ENCODE data around the gene USPL1. TPM values are rescaled to one million over a fixed set of nuclear protein-coding genes. Genes with fewer than 3 reads are reported as not detected.

USPL1 gene
- polyA plus RNA-seq, 1 donor from 2014 or later: 60.1 TPM

DNA sequence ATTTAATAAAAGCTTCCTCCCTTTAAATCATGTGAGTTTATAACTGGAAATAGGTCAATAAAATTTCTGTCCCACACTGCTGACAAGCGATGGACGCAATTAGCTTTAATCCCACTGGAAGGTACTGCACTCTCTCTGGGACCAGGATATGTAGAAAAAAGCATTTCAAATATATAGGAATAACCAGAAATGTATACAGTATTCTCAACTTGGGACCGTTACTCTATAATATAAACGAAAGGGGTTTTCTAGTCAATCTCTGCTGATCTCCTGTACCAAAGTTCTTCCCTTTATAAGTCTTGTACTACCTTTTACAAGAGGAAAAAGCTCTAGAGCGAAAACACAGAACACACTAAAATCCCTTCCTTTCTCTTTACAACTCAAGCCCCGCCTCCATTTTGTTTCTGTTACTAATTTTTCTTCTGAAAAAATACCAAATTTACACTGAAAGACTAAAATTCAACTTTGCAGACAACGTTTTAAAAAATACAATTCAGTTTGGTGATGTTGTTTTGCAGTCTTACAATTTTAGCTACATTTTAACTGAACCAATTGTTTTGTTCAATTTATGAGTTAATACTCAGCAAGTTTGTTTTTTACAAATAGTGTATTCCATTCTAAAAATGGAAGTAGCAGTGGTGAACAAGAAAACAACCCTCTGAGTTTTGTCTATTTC lies 1.7 kb upstream of the USPL1 start:
- Histone ChIP-seq H3F3A (ENCODE audit: insufficient read depth, low read length, poor library complexity, severe bottlenecking) (no peaks in the 10 kb centered on the region), H3K27ac (ENCODE audit: low read length) (peak overlapping the region; percentile 95), H3K27me3 (ENCODE audit: insufficient read depth, low read depth, low read length) (no peaks in the 10 kb centered on the region), H3K79me2 (replicated peaks; ENCODE audit: insufficient read depth, low read length) (peaks cover 60% of the 10 kb centered on the region), H2AFZ (ENCODE audit: low read depth, low read length) (no peak overlapping the region), H3K4me3 (ENCODE audit: low read length) (peak overlapping the region; percentile 83), H3K9ac (ENCODE audit: low read length) (peak overlapping the region; percentile 86), H3K9me2 (ENCODE audit: insufficient read depth, low read length) (no peaks in the 10 kb centered on the region), H4K20me1 (ENCODE audit: insufficient read depth) (no peaks in the 10 kb centered on the region), H3K36me3 (ENCODE audit: insufficient read depth, low read length) (no peaks in the 10 kb centered on the region), H3K9me3 (ENCODE audit: low read length) (no peaks in the 10 kb centered on the region), H3K4me2 (ENCODE audit: low read length) (peak overlapping the region; percentile 90)
- TF ChIP-seq POLR2AphosphoS5 (IDR thresholded peaks at IDR 0.05): no peak
- no peak for TF ChIP-seq RAD21 (conservative IDR thresholded peaks at IDR 0.05)
- no peak for TF ChIP-seq EZH2 (IDR thresholded peaks at IDR 0.05; ENCODE audit: borderline replicate concordance, insufficient read depth, low read length, poor library complexity, severe bottlenecking)
- TF ChIP-seq MXI1 (conservative IDR thresholded peaks at IDR 0.05; ENCODE audit: poor library complexity, severe bottlenecking): no peak
- TF ChIP-seq, protein P1, sequence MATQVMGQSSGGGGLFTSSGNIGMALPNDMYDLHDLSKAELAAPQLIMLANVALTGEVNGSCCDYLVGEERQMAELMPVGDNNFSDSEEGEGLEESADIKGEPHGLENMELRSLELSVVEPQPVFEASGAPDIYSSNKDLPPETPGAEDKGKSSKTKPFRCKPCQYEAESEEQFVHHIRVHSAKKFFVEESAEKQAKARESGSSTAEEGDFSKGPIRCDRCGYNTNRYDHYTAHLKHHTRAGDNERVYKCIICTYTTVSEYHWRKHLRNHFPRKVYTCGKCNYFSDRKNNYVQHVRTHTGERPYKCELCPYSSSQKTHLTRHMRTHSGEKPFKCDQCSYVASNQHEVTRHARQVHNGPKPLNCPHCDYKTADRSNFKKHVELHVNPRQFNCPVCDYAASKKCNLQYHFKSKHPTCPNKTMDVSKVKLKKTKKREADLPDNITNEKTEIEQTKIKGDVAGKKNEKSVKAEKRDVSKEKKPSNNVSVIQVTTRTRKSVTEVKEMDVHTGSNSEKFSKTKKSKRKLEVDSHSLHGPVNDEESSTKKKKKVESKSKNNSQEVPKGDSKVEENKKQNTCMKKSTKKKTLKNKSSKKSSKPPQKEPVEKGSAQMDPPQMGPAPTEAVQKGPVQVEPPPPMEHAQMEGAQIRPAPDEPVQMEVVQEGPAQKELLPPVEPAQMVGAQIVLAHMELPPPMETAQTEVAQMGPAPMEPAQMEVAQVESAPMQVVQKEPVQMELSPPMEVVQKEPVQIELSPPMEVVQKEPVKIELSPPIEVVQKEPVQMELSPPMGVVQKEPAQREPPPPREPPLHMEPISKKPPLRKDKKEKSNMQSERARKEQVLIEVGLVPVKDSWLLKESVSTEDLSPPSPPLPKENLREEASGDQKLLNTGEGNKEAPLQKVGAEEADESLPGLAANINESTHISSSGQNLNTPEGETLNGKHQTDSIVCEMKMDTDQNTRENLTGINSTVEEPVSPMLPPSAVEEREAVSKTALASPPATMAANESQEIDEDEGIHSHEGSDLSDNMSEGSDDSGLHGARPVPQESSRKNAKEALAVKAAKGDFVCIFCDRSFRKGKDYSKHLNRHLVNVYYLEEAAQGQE (IDR thresholded peaks at IDR 0.05; ENCODE audit: borderline replicate concordance): no peak

DNA sequence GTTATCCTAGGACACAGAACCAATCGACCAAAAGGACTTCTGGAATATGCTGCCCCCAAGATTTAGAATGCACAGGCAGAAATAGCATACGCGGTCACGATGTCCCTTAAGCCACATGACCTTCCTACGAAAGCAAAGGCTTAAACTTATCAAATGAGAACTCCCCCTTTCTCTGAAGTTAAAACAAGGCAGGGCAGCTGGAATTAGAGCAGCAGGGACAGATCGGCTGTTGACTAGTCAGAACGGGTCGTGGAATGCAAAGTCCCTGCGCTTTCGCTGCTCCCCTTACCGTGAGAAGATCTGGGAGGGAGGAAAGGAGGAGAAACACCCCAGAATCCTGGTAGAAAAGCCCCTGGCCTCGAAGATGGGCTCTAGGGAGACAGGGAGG lies 799 bp upstream of the USPL1 start:
- TF ChIP-seq EP300 (conservative IDR thresholded peaks at IDR 0.05; ENCODE audit: poor library complexity, severe bottlenecking) (no peak), RAD21 (conservative IDR thresholded peaks at IDR 0.05) (no peak), POLR2AphosphoS5 (IDR thresholded peaks at IDR 0.05) (no peak), SMC3 (conservative IDR thresholded peaks at IDR 0.05; ENCODE audit: poor library complexity) (no peak), MXI1 (conservative IDR thresholded peaks at IDR 0.05; ENCODE audit: poor library complexity, severe bottlenecking) (no peak), EZH2 (IDR thresholded peaks at IDR 0.05; ENCODE audit: borderline replicate concordance, insufficient read depth, low read length, poor library complexity, severe bottlenecking) (no peak), TAF1 (IDR thresholded peaks at IDR 0.05; ENCODE audit: low read depth) (no peak)
- TF ChIP-seq, protein P1 (IDR thresholded peaks at IDR 0.05; ENCODE audit: borderline replicate concordance): no peak
- TF ChIP-seq, protein P2, sequence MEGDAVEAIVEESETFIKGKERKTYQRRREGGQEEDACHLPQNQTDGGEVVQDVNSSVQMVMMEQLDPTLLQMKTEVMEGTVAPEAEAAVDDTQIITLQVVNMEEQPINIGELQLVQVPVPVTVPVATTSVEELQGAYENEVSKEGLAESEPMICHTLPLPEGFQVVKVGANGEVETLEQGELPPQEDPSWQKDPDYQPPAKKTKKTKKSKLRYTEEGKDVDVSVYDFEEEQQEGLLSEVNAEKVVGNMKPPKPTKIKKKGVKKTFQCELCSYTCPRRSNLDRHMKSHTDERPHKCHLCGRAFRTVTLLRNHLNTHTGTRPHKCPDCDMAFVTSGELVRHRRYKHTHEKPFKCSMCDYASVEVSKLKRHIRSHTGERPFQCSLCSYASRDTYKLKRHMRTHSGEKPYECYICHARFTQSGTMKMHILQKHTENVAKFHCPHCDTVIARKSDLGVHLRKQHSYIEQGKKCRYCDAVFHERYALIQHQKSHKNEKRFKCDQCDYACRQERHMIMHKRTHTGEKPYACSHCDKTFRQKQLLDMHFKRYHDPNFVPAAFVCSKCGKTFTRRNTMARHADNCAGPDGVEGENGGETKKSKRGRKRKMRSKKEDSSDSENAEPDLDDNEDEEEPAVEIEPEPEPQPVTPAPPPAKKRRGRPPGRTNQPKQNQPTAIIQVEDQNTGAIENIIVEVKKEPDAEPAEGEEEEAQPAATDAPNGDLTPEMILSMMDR (IDR thresholded peaks at IDR 0.05; ENCODE audit: poor library complexity, severe bottlenecking): no peak
- Histone ChIP-seq H3K79me2 (replicated peaks; ENCODE audit: insufficient read depth, low read length) (peaks cover 63% of the 10 kb centered on the region), H3K36me3 (ENCODE audit: insufficient read depth, low read length) (no peaks in the 10 kb centered on the region)

More for the DNA sequence above, 799 bp upstream of the USPL1 start:
- H3K9ac ChIP-seq (ENCODE audit: low read length): peak overlapping the region; percentile 86
- H3K27ac ChIP-seq (ENCODE audit: low read length): peak overlapping the region; percentile 95
- H3F3A ChIP-seq (ENCODE audit: insufficient read depth, low read length, poor library complexity, severe bottlenecking): no peaks in the 10 kb centered on the region
- H3K4me2 ChIP-seq (ENCODE audit: low read length): peak overlapping the region; percentile 90
- H3K27me3 ChIP-seq (ENCODE audit: insufficient read depth, low read depth, low read length): no peaks in the 10 kb centered on the region
- H3K4me3 ChIP-seq (ENCODE audit: low read length): peak overlapping the region; percentile 83
- H3K9me3 ChIP-seq (ENCODE audit: low read length): no peaks in the 10 kb centered on the region
- no peaks in the 10 kb centered on the region for H4K20me1 ChIP-seq (ENCODE audit: insufficient read depth)
- H3K9me2 ChIP-seq (ENCODE audit: insufficient read depth, low read length): no peaks in the 10 kb centered on the region
- H2AFZ ChIP-seq (ENCODE audit: low read depth, low read length): peak overlapping the region; percentile 75

Measured in neural cell (in vitro differentiated cells).